ENCODE data around the gene CHCHD2.
A peak's percentile ranks its signal among the peaks of the same experiment; 100 is the strongest.

CHCHD2 gene

Small RNA genes lying within 50 kb of the gene (small RNA-seq; reads per million reads assigned to genes)
- gene SNORA15, result 0.77 reads per million, percentile 14 among the genes with 10 or more reads in this experiment
- gene SNORA22B, result 0.70 reads per million, percentile 8 among the genes with 10 or more reads in this experiment
